Suprapubic skin (tissue), 4 donors: ENCODE data around the gene AOC2. TPM values are rescaled to one million over a fixed set of nuclear protein-coding genes. Genes with fewer than 3 reads are reported as not detected.

Source experiments
- DNase-seq, 2 donors: peaks; one replicate each; pipeline ENCODE4 v3.0.0-alpha.2; 2019; ENCODE audit warnings: low spot score in 2 of 2
- H3K27ac ChIP-seq: fragments of 200-600 bp; sonication (generic); one replicate; pipeline ENCODE4 v1.5.1; 2019
- H3K27me3 ChIP-seq: fragments of 200-600 bp; sonication (generic); one replicate; pipeline ENCODE4 v1.5.1; 2019
- H3K36me3 ChIP-seq: fragments of 200-600 bp; sonication (generic); one replicate; pipeline ENCODE4 v1.5.1; 2019
- H3K4me1 ChIP-seq: fragments of 200-600 bp; sonication (generic); one replicate; pipeline ENCODE4 v1.5.1; 2019
- H3K4me3 ChIP-seq: fragments of 200-600 bp; sonication (generic); one replicate; pipeline ENCODE4 v1.5.1; 2019; ENCODE audit warnings: mild to moderate bottlenecking
- H3K9me3 ChIP-seq: fragments of 200-600 bp; sonication (generic); one replicate; pipeline ENCODE4 v1.5.1; 2019
- CTCF ChIP-seq, 2 donors: fragments of 200-600 bp in 1 of 2; fragments of 450-650 bp in 1 of 2; sonication (generic) in 1 of 2; IDR thresholded peaks; one replicate each; pipeline ENCODE4 v1.5.1; 2016 to 2019; ENCODE audit warnings: antibody characterized with exemption in 2 of 2, mild to moderate bottlenecking in 1 of 2, moderate library complexity in 1 of 2
- EP300 ChIP-seq: sonication (generic); formaldehyde crosslinking; IDR thresholded peaks from one replicate; pipeline ENCODE4 v1.6.1; 2017; ENCODE audit warnings: antibody characterized with exemption
- POLR2A ChIP-seq, 2 donors: fragments of 450-650 bp; IDR thresholded peaks; one replicate each; pipeline ENCODE4 v1.6.1; 2017; ENCODE audit warnings: antibody characterized with exemption in 2 of 2, mild to moderate bottlenecking in 2 of 2, moderate library complexity in 2 of 2
- POLR2AphosphoS5 ChIP-seq, 3 donors: sonication (generic); formaldehyde crosslinking; IDR thresholded peaks; one replicate each; pipeline ENCODE4 v1.6.1; 2017; ENCODE audit warnings: antibody characterized with exemption in 3 of 3
- WGBS: methylation state at CpG from one replicate; pipeline ENCODE4 v1.1.5; 2018; 5-methylcytosine and 5-hydroxymethylcytosine counted together
- total RNA-seq, 4 donors: library from RNA; depleted of rRNA; stranded (reverse); fragments of >200 nt; gene quantifications; one replicate each; pipeline ENCODE4 v1.1.0, GENCODE V29; 2016

AOC2 gene
- total RNA-seq, 4 donors from 2014 or later = 0.64 to 5.5 (median 2.1) TPM

- TF ChIP-seq EP300 = no peak
- peak; percentile 94 to 97 (median 95) for TF ChIP-seq POLR2AphosphoS5 (IDR thresholded peaks at IDR 0.05)
- peak in 1 of 2 donors; percentile 92 for TF ChIP-seq POLR2A (IDR thresholded peaks at IDR 0.05)
- no peak for TF ChIP-seq CTCF (IDR thresholded peaks at IDR 0.05)
- WGBS = under 1% methylated on average over 51 of the region's 71 CpGs
- Histone ChIP-seq H3K27me3 (no peaks in the 10 kb centered on the region), H3K9me3 (no peaks in the 10 kb centered on the region), H3K4me3 (peak within 1 kb of the TSS; percentile 98), H3K4me1 (peaks cover 29% of the 10 kb centered on the region), H3K27ac (peak within 1 kb of the TSS; percentile 87), H3K36me3 (peaks cover 29% of the 10 kb centered on the region)
- peak; percentile 94 for DNase-seq
These were observed 11.2 kb upstream of the AOC2 start, which contains the start of gene PSME3 for GRCh38 chr17:42832934-42833766. Gene PSME3, plus strand, starts transcription at chr17:42833397. Its CDS starts 235 bp downstream, at chr17:42833632.

GRCh38 chr17:42833767-42834422 lies 10.5 kb upstream of the AOC2 start:
- Histone ChIP-seq H3K27ac (peak overlapping the region; percentile 87), H3K4me1 (peaks cover 29% of the 10 kb centered on the region), H3K36me3 (peaks cover 37% of the 10 kb centered on the region), H3K9me3 (no peaks in the 10 kb centered on the region), H3K27me3 (no peaks in the 10 kb centered on the region), H3K4me3 (peak overlapping the region; percentile 98)
- 20% methylated on average over 5 of the region's 18 CpGs for WGBS
- DNase-seq = no peak
- TF ChIP-seq EP300 (no peak), POLR2A (IDR thresholded peaks at IDR 0.05) (no peak), POLR2AphosphoS5 (IDR thresholded peaks at IDR 0.05) (no peak), CTCF (IDR thresholded peaks at IDR 0.05) (no peak)

- Histone ChIP-seq H3K36me3 (peaks cover 55% of the 10 kb centered on the region), H3K9me3 (no peaks in the 10 kb centered on the region), H3K27me3 (no peaks in the 10 kb centered on the region), H3K4me1 (peaks cover 29% of the 10 kb centered on the region), H3K27ac (no peak overlapping the region), H3K4me3 (no peak overlapping the region)
- no peak for DNase-seq
- no peak for TF ChIP-seq EP300
- no peak for TF ChIP-seq POLR2AphosphoS5 (IDR thresholded peaks at IDR 0.05)
- TF ChIP-seq CTCF (IDR thresholded peaks at IDR 0.05) = no peak
- 95% methylated on average over 6 of the region's 6 CpGs for WGBS
These were observed 8.6 kb upstream of the AOC2 start for GRCh38 chr17:42835732-42836131.

- DNase-seq = no peak
- Histone ChIP-seq H3K27me3 (no peaks in the 10 kb centered on the region), H3K4me3 (no peak overlapping the region), H3K9me3 (no peaks in the 10 kb centered on the region), H3K36me3 (peaks cover 84% of the 10 kb centered on the region), H3K4me1 (peaks cover 11% of the 10 kb centered on the region), H3K27ac (no peak overlapping the region)
- TF ChIP-seq POLR2A (IDR thresholded peaks at IDR 0.05) = no peak
- no peak for TF ChIP-seq CTCF (IDR thresholded peaks at IDR 0.05)
- TF ChIP-seq EP300 = no peak
- TF ChIP-seq POLR2AphosphoS5 (IDR thresholded peaks at IDR 0.05) = no peak
- 72% methylated on average over 11 of the region's 11 CpGs for WGBS
These were observed 2.2 kb upstream of the AOC2 start for GRCh38 chr17:42841975-42842685.
